GM12878 (cell line): ENCODE measurements around the gene TMPRSS3. TPM values are rescaled to one million over a fixed set of nuclear protein-coding genes. Genes with fewer than 3 reads are reported as not detected.

Source experiments
- ATAC-seq: fragments of 200-7000 bp; cut with Tn5 transposase; 3 replicates; pipeline ENCODE4 v1.9.1; 2020; ENCODE audit warnings: mild to moderate bottlenecking, moderate library complexity
- BruUV-seq: library from RNA; stranded (reverse); fragments of 400-500 nt; replicated peaks from 2 replicates; lab custom pipeline; 2021; lab: Mats Ljungman, UMichigan
- CTCF ChIA-PET: fragments of 300-600 bp; sonication (Branson Sonifier 250); formaldehyde crosslinking; extraction: SDS; loops from one replicate; lab custom pipeline; 2021; ENCODE audit warnings: inconsistent platforms; lab: Yijun Ruan, JAX
- POLR2A ChIA-PET: fragments of 350-600 bp; formaldehyde crosslinking; extraction: SDS; loops from one replicate; lab custom pipeline; 2021; ENCODE audit warnings: inconsistent platforms; lab: Charles Lee
- RAD21 ChIA-PET: fragments of 300-600 bp; sonication (Branson Sonifier 250); formaldehyde crosslinking; loops from one replicate; lab custom pipeline; 2023; ENCODE audit warnings: antibody characterized with exemption; ENCODE audit not compliant: unreplicated experiment; lab: Charles Lee
- SMC1A ChIA-PET: fragments of 300-600 bp; sonication (Branson Sonifier 250); formaldehyde crosslinking; loops from one replicate; lab custom pipeline; 2023; ENCODE audit not compliant: unreplicated experiment, uncharacterized antibody; lab: Charles Lee
- DNase-seq: peaks from one replicate; pipeline ENCODE4 v3.0.0-alpha.2; 2011; ENCODE audit warnings: low read depth, low spot score
- FAIRE-seq: peaks from 3 replicates; lab custom pipeline; 2011; peaks lifted over from hg19 to GRCh38; lab: Jason Lieb, UNC
- H2AFZ ChIP-seq: 2 replicates; pipeline ENCODE4 v1.6.0; 2011; ENCODE audit warnings: low read depth, low read length, control low read depth; ENCODE audit not compliant: control insufficient read depth
- H3K27ac ChIP-seq: 2 replicates; pipeline ENCODE4 v1.5.1; 2011; ENCODE audit warnings: control low read depth; ENCODE audit not compliant: control insufficient read depth, insufficient read depth
- H3K27me3 ChIP-seq, 2 experiments: replicated peaks in 1 of 2; 2 replicates each; pipeline versions ENCODE4 v1.6.0 to v1.6.1; 2011; ENCODE audit warnings: low read length in 1 of 2; ENCODE audit not compliant: control insufficient read depth in 2 of 2, insufficient read depth in 2 of 2
- H3K36me3 ChIP-seq, 2 experiments: 2 replicates each; pipeline ENCODE4 v1.5.1; 2011; ENCODE audit warnings: low read length in 1 of 2; ENCODE audit not compliant: control insufficient read depth in 2 of 2, insufficient read depth in 2 of 2
- H3K4me1 ChIP-seq: 2 replicates; pipeline ENCODE4 v1.6.1; 2011; ENCODE audit warnings: mild to moderate bottlenecking, low read length, moderate library complexity, mixed read lengths; ENCODE audit not compliant: control insufficient read depth, insufficient read depth
- H3K4me2 ChIP-seq: 2 replicates; pipeline ENCODE4 v1.6.0; 2011; ENCODE audit warnings: control low read depth; ENCODE audit not compliant: control insufficient read depth, insufficient read depth
- H3K4me3 ChIP-seq: fragments of 200-600 bp; sonication (generic); 2 replicates; pipeline ENCODE4 v1.5.1; 2016
- H3K79me2 ChIP-seq: 2 replicates; pipeline ENCODE4 v1.6.0; 2011; ENCODE audit warnings: low read length; ENCODE audit not compliant: control insufficient read depth, insufficient read depth
- H3K9ac ChIP-seq: 2 replicates; pipeline ENCODE4 v1.8.0; 2011; ENCODE audit warnings: low read length, control low read depth, mixed read lengths; ENCODE audit not compliant: control insufficient read depth, insufficient read depth
- H3K9me3 ChIP-seq: replicated peaks from 3 replicates; pipeline ENCODE4 v1.5.1; 2011; ENCODE audit warnings: mild to moderate bottlenecking, low read length; ENCODE audit not compliant: control insufficient read depth, insufficient read depth
- H4K20me1 ChIP-seq: 2 replicates; pipeline ENCODE4 v1.6.0; 2011; ENCODE audit not compliant: control insufficient read depth, insufficient read depth
- ATF2 ChIP-seq: IDR thresholded peaks from 2 replicates; pipeline ENCODE4 v1.6.1; 2012; ENCODE audit warnings: low read length, inconsistent platforms
- EZH2 ChIP-seq: IDR thresholded peaks from 2 replicates; pipeline ENCODE4 v1.6.1; 2012; ENCODE audit warnings: low read depth, mild to moderate bottlenecking, control low read depth, inconsistent platforms, low read length, borderline replicate concordance; ENCODE audit not compliant: control insufficient read depth
- IKZF2 ChIP-seq, 2 experiments: fragments of 450-650 bp; IDR thresholded peaks; 2 replicates each; pipeline ENCODE4 v1.6.1; 2017; ENCODE audit warnings: mild to moderate bottlenecking in 2 of 2, moderate library complexity in 2 of 2
- KAT2A ChIP-seq: conservative IDR thresholded peaks from 2 replicates; pipeline ENCODE4 v1.6.1; 2011; ENCODE audit warnings: low read depth, low read length; ENCODE audit not compliant: control insufficient read depth
- KDM1A ChIP-seq: fragments of 200-600 bp; sonication (generic); IDR thresholded peaks from 2 replicates; pipeline ENCODE4 v1.6.1; 2016; ENCODE audit warnings: borderline replicate concordance
- LARP7 ChIP-seq: fragments of 450-650 bp; IDR thresholded peaks from 2 replicates; pipeline ENCODE4 v1.6.1; 2017; ENCODE audit warnings: mild to moderate bottlenecking
- NBN ChIP-seq: fragments of 450-650 bp; IDR thresholded peaks from 2 replicates; pipeline ENCODE4 v1.6.1; 2016
- NR2C2 ChIP-seq: IDR thresholded peaks from 2 replicates; pipeline ENCODE4 v1.6.1; 2011; ENCODE audit warnings: borderline replicate concordance, low read depth; ENCODE audit not compliant: control insufficient read depth, insufficient read length
- RFX5 ChIP-seq: IDR thresholded peaks from 2 replicates; pipeline ENCODE4 v1.6.1; 2011; ENCODE audit warnings: low read depth, low read length, improper control_type of control experiment
- SRF ChIP-seq, 2 experiments: IDR thresholded peaks; 2 replicates each; pipeline ENCODE4 v1.6.1; 2011; ENCODE audit warnings: low read depth in 2 of 2, low read length in 2 of 2, mild to moderate bottlenecking in 1 of 2, moderate library complexity in 1 of 2
- TAF1 ChIP-seq: IDR thresholded peaks from 2 replicates; pipeline ENCODE4 v1.6.1; 2011; ENCODE audit warnings: mild to moderate bottlenecking, low read depth, low read length, borderline replicate concordance
- TCF12 ChIP-seq: IDR thresholded peaks from 2 replicates; pipeline ENCODE4 v1.6.1; 2011; ENCODE audit warnings: low read depth, mild to moderate bottlenecking, low read length
- ZNF274 ChIP-seq: IDR thresholded peaks from one replicate; pipeline ENCODE4 v1.8.0; 2011; ENCODE audit not compliant: insufficient read length, insufficient read depth
- ZNF592 ChIP-seq: fragments of 450-650 bp; IDR thresholded peaks from 2 replicates; pipeline ENCODE4 v1.6.1; 2017; ENCODE audit warnings: mild to moderate bottlenecking, moderate library complexity
- ZNF687 ChIP-seq: fragments of 450-650 bp; IDR thresholded peaks from 2 replicates; pipeline ENCODE4 v1.6.1; 2017; ENCODE audit warnings: mild to moderate bottlenecking, moderate library complexity
- ZSCAN29 ChIP-seq: fragments of 450-650 bp; IDR thresholded peaks from 2 replicates; pipeline ENCODE4 v1.6.1; 2017; ENCODE audit warnings: mild to moderate bottlenecking, moderate library complexity
- WGBS: methylation state at CpG from one replicate; pipeline ENCODE4 v1.1.6; 2016; ENCODE audit warnings: low lambda C conversion rate; ENCODE audit not compliant: insufficient replicate concordance, insufficient coverage; ENCODE audit errors: missing lambda C conversion rate; 5-methylcytosine and 5-hydroxymethylcytosine counted together
- in situ Hi-C: fragments of 300-500 bp; cut with MboI; formaldehyde crosslinking; loops from 9 replicates; pipeline ENCODE4 v1.14.3; 2018; ENCODE audit warnings: mixed read lengths
- intact Hi-C: fragments of 100-400 bp; cut with micrococcal nuclease; formaldehyde crosslinking; loops from one replicate; pipeline ENCODE4 v1.14.2; 2022; ENCODE audit not compliant: unreplicated experiment
- polyA plus RNA-seq, 11 experiments: library from polyadenylated mRNA; depleted of rRNA in 4 of 11; unstranded in 6 of 11; stranded (reverse) in 5 of 11; fragments of >200 nt; fragmentation: Nextera tagmentation in 4 of 11; fragmentation: Illumina TruSeq in 1 of 11; extraction: Ambion mirVana in 4 of 11; extraction: Trizol in 1 of 11; gene quantifications; 1 replicate in 1 of 11; 2 replicates in 10 of 11; pipeline versions ENCODE4 v1.2.1 to v1.2.3, GENCODE V29; 2011 to 2016; ENCODE audit warnings: inconsistent platforms in 2 of 11, missing spikeins in 2 of 11, low read depth in 1 of 11
- total RNA-seq, 4 experiments: library from RNA; depleted of rRNA in 3 of 4; stranded (reverse); fragments of >200 nt in 3 of 4; fragmentation: Illumina TruSeq in 1 of 4; extraction: Trizol in 1 of 4; gene quantifications; 2 replicates each; pipeline versions ENCODE4 v1.2.1 to v1.2.3, GENCODE V29; 2013 to 2021

Gene TMPRSS3
- total and polyA plus RNA-seq, 10 of the 15 experiments (the other 5 are each of a cell fraction or from before 2014, with no cell fraction given): 0.51 to 1.5 (median 0.82) TPM; not detected in 1

GRCh38 chr21:42362198-42362597 is 33.7 kb downstream of the TMPRSS3 start:
- in situ Hi-C loops: no loop called here
- ChIA-PET SMC1A (interaction anchor here (1.1 to 1.5 kb wide), 3 partner anchors 8 to 174 kb away, joined by 3 to 6 read pairs (median 4); no protein-coding TSS in a partner anchor), POLR2A (no interaction called here), RAD21 (interaction anchor here (1.5 kb wide), 2 partner anchors 52 to 176 kb away, joined by 3 to 7 read pairs; no protein-coding TSS in a partner anchor)
- no peaks in the 10 kb centered on the region for H3K36me3 ChIP-seq
- WGBS: 89% methylated on average over 12 of the region's 12 CpGs
- no peak overlapping the region for H3K27ac ChIP-seq
- DNase-seq (no peak), FAIRE-seq (no peak)
- H3K4me3 ChIP-seq: no peak overlapping the region
- no peak for TF ChIP-seq KAT2A
- no peak for TF ChIP-seq KDM1A
- TF ChIP-seq ZSCAN29: no peak
- TF ChIP-seq ZNF687: no peak
- TF ChIP-seq ZNF274: no peak
- no peak for TF ChIP-seq NBN
- TF ChIP-seq TCF12: no peak
- TF ChIP-seq RFX5: no peak
- no peak for TF ChIP-seq ATF2
- no peak for TF ChIP-seq TAF1
- TF ChIP-seq SRF (IDR thresholded peaks at IDR 0.05; ENCODE audit: low read depth in 2 of 2, low read length in 2 of 2): no peak
- no peak for TF ChIP-seq LARP7
- TF ChIP-seq EZH2: no peak
- no peak for TF ChIP-seq NR2C2
- TF ChIP-seq ZNF592: no peak
- TF ChIP-seq IKZF2 (IDR thresholded peaks at IDR 0.05): no peak
- TF ChIP-seq, all 136 proteins: peak for 0
- no peak overlapping the region for H3K9ac ChIP-seq
- ATAC-seq: no peak
- CTCF ChIA-PET: interaction anchor here (1.6 kb wide), 1 partner anchor 79 kb away, joined by 3 read pairs; no protein-coding TSS in a partner anchor
- intact Hi-C loops: no loop called here
- H3K27me3 ChIP-seq: no peaks in the 10 kb centered on the region; a peak in 2 of 4 replicates
- no peak overlapping the region for H2AFZ ChIP-seq
- no peaks in the 10 kb centered on the region for H3K79me2 ChIP-seq
- peaks cover 17% of the 10 kb centered on the region for H3K4me1 ChIP-seq
- peaks cover 3% of the 10 kb centered on the region for H3K9me3 ChIP-seq
- no peak overlapping the region; the same call in 1 of the 2 replicates for H3K4me2 ChIP-seq
- no TSS peak for BruUV-seq
- no peaks in the 10 kb centered on the region for H4K20me1 ChIP-seq
